Measurements from ENCODE around the gene ACADL.
"Not testable (repeated sequence)": the region's sequence is repeated elsewhere in the genome, so short reads cannot be mapped to it uniquely, and the experiment has no call there.

DNA sequence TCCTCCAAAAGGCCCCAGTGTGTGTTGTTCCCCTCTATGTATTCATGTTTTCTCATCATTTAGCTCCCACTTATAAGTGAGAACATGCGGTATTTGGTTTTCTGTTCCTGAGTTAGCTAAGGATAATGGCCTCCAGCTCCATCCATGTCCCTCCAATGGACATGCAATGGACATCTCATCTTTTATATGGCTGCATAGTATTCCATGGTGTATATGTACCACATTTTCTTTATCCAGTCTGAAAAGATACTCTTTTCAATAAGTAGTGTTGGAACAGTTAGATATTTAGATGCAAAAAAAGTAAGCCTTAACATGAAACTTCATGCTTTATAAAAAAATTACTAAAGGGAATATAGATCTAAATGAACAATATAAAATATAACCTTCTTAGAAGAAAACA, 48.1 kb downstream of the ACADL start:
- TF ChIP-seq, protein P1, sequence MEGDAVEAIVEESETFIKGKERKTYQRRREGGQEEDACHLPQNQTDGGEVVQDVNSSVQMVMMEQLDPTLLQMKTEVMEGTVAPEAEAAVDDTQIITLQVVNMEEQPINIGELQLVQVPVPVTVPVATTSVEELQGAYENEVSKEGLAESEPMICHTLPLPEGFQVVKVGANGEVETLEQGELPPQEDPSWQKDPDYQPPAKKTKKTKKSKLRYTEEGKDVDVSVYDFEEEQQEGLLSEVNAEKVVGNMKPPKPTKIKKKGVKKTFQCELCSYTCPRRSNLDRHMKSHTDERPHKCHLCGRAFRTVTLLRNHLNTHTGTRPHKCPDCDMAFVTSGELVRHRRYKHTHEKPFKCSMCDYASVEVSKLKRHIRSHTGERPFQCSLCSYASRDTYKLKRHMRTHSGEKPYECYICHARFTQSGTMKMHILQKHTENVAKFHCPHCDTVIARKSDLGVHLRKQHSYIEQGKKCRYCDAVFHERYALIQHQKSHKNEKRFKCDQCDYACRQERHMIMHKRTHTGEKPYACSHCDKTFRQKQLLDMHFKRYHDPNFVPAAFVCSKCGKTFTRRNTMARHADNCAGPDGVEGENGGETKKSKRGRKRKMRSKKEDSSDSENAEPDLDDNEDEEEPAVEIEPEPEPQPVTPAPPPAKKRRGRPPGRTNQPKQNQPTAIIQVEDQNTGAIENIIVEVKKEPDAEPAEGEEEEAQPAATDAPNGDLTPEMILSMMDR (IDR thresholded peaks at IDR 0.05; ENCODE audit: insufficient read depth, low read length): not testable (repeated sequence)
- TF ChIP-seq, protein P2, sequence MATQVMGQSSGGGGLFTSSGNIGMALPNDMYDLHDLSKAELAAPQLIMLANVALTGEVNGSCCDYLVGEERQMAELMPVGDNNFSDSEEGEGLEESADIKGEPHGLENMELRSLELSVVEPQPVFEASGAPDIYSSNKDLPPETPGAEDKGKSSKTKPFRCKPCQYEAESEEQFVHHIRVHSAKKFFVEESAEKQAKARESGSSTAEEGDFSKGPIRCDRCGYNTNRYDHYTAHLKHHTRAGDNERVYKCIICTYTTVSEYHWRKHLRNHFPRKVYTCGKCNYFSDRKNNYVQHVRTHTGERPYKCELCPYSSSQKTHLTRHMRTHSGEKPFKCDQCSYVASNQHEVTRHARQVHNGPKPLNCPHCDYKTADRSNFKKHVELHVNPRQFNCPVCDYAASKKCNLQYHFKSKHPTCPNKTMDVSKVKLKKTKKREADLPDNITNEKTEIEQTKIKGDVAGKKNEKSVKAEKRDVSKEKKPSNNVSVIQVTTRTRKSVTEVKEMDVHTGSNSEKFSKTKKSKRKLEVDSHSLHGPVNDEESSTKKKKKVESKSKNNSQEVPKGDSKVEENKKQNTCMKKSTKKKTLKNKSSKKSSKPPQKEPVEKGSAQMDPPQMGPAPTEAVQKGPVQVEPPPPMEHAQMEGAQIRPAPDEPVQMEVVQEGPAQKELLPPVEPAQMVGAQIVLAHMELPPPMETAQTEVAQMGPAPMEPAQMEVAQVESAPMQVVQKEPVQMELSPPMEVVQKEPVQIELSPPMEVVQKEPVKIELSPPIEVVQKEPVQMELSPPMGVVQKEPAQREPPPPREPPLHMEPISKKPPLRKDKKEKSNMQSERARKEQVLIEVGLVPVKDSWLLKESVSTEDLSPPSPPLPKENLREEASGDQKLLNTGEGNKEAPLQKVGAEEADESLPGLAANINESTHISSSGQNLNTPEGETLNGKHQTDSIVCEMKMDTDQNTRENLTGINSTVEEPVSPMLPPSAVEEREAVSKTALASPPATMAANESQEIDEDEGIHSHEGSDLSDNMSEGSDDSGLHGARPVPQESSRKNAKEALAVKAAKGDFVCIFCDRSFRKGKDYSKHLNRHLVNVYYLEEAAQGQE (IDR thresholded peaks at IDR 0.05; ENCODE audit: insufficient replicate concordance, low read depth): not testable (repeated sequence)
- not testable (repeated sequence) for TF ChIP-seq POLR2AphosphoS5 (IDR thresholded peaks at IDR 0.05; ENCODE audit: low read depth); GABPA (IDR thresholded peaks at IDR 0.05; ENCODE audit: low read depth); SPI1 (IDR thresholded peaks at IDR 0.05; ENCODE audit: borderline replicate concordance, low read depth)

Measured in HL-60 (cell line).